Smooth muscle cell of the umbilical artery (primary cell): ENCODE data around the gene CCDC102B. TPM values are rescaled to one million over a fixed set of nuclear protein-coding genes. Genes with fewer than 3 reads are reported as not detected.

ENCODE experiments used
- total RNA-seq: library from RNA; depleted of rRNA; stranded (reverse); fragments of >200 nt; gene quantifications from 2 replicates; pipeline ENCODE4 v1.2.3, GENCODE V29; 2014

Gene CCDC102B
- total RNA-seq = 2.4 and 2.9 TPM in 2 replicates

GRCh38 chr18:68797871-68798270 is at the start of gene CCDC102B:
TSS of gene CCDC102B (plus strand) at chr18:68798080. CDS start at chr18:68836764, 38,684 bp downstream.

Other genes with a start within 250 kb of the CCDC102B start
- 112 and 128 TPM in 2 replicates for gene TMX3, start 83.0 kb upstream of the CCDC102B start, total RNA-seq